H9 (cell line): ENCODE data around the gene NOVA1. TPM values are rescaled to one million over a fixed set of nuclear protein-coding genes. Genes with fewer than 3 reads are reported as not detected.

ENCODE experiments used
- DNase-seq: peaks from one replicate; pipeline ENCODE4 v3.0.0-alpha.2; 2017
- H2AFZ ChIP-seq: one replicate; pipeline ENCODE4 v1.6.1; 2013; ENCODE audit warnings: mild to moderate bottlenecking, low read length, control low read depth, moderate library complexity
- H2AK5ac ChIP-seq: 2 replicates; pipeline ENCODE4 v1.6.1; 2013; ENCODE audit warnings: low read length, control low read depth, mixed read lengths; ENCODE audit not compliant: insufficient read length
- H2BK120ac ChIP-seq: one replicate; pipeline ENCODE4 v1.6.1; 2013; ENCODE audit warnings: low read depth, mild to moderate bottlenecking, low read length, control low read depth, inconsistent platforms; ENCODE audit not compliant: poor library complexity, severe bottlenecking
- H2BK12ac ChIP-seq: 2 replicates; pipeline ENCODE4 v1.6.1; 2013; ENCODE audit warnings: low read length, control low read depth, mixed read lengths, low read depth; ENCODE audit not compliant: insufficient read length
- H2BK15ac ChIP-seq: 2 replicates; pipeline ENCODE4 v1.6.1; 2013; ENCODE audit warnings: low read depth, low read length, control low read depth
- H2BK20ac ChIP-seq: one replicate; pipeline ENCODE4 v1.6.1; 2013; ENCODE audit warnings: low read depth, mild to moderate bottlenecking, low read length, control low read depth, inconsistent platforms; ENCODE audit not compliant: poor library complexity, severe bottlenecking
- H2BK5ac ChIP-seq: 2 replicates; pipeline ENCODE4 v1.6.1; 2013; ENCODE audit warnings: low read length, control low read depth, mixed read lengths; ENCODE audit not compliant: insufficient read length
- H3K14ac ChIP-seq: 2 replicates; pipeline ENCODE4 v1.6.1; 2013; ENCODE audit warnings: low read length, control low read depth; ENCODE audit not compliant: insufficient read depth
- H3K18ac ChIP-seq: 2 replicates; pipeline ENCODE4 v1.6.1; 2013; ENCODE audit warnings: low read depth, mild to moderate bottlenecking, mixed read lengths, low read length, control low read depth; ENCODE audit not compliant: insufficient read length
- H3K23ac ChIP-seq: 2 replicates; pipeline ENCODE4 v1.6.1; 2013; ENCODE audit warnings: low read length, control low read depth, mixed read lengths, low read depth; ENCODE audit not compliant: insufficient read length
- H3K23me2 ChIP-seq: 2 replicates; pipeline ENCODE4 v1.6.1; 2013; ENCODE audit warnings: low read depth, mild to moderate bottlenecking, mixed read lengths, low read length, control low read depth; ENCODE audit not compliant: insufficient read length, poor library complexity, severe bottlenecking
- H3K27ac ChIP-seq: 2 replicates; pipeline ENCODE4 v1.5.1; 2013; ENCODE audit warnings: low read length, control low read depth, mixed read lengths, low read depth; ENCODE audit not compliant: insufficient read length
- H3K27me3 ChIP-seq: 2 replicates; pipeline ENCODE4 v1.6.1; 2013; ENCODE audit warnings: low read length, control low read depth, inconsistent platforms; ENCODE audit not compliant: insufficient read depth
- H3K4ac ChIP-seq: 2 replicates; pipeline ENCODE4 v1.6.1; 2013; ENCODE audit warnings: low read depth, mild to moderate bottlenecking, control low read depth, inconsistent platforms, low read length, moderate library complexity
- H3K4me1 ChIP-seq: 2 replicates; pipeline ENCODE4 v1.6.1; 2013; ENCODE audit warnings: low read length, control low read depth, inconsistent platforms; ENCODE audit not compliant: insufficient read depth
- H3K4me2 ChIP-seq: 2 replicates; pipeline ENCODE4 v1.6.1; 2013; ENCODE audit warnings: low read length, control low read depth, mixed read lengths; ENCODE audit not compliant: insufficient read length, insufficient read depth
- H3K56ac ChIP-seq: 2 replicates; pipeline ENCODE4 v1.6.1; 2013; ENCODE audit warnings: low read depth, mild to moderate bottlenecking, mixed read lengths, low read length, control low read depth; ENCODE audit not compliant: insufficient read length
- H3K79me1 ChIP-seq: 2 replicates; pipeline ENCODE4 v1.6.1; 2013; ENCODE audit warnings: low read depth, mild to moderate bottlenecking, moderate library complexity, low read length, control low read depth, inconsistent platforms; ENCODE audit not compliant: insufficient read depth, poor library complexity, severe bottlenecking
- H3K79me2 ChIP-seq: 2 replicates; pipeline ENCODE4 v1.6.1; 2013; ENCODE audit warnings: low read length, control low read depth, inconsistent platforms; ENCODE audit not compliant: insufficient read depth
- H3K9ac ChIP-seq: 2 replicates; pipeline ENCODE4 v1.6.1; 2013; ENCODE audit warnings: low read length, control low read depth, mixed read lengths; ENCODE audit not compliant: insufficient read length; ENCODE audit errors: extremely low read depth
- H3K9me3 ChIP-seq: one replicate; pipeline ENCODE4 v1.6.1; 2013; ENCODE audit warnings: low read depth, low read length, inconsistent platforms; ENCODE audit not compliant: control insufficient read depth
- H3T11ph ChIP-seq: one replicate; pipeline ENCODE4 v1.6.1; 2013; ENCODE audit warnings: mild to moderate bottlenecking, low read length, control low read depth, inconsistent platforms
- H4K20me1 ChIP-seq: one replicate; pipeline ENCODE4 v1.6.1; 2013; ENCODE audit not compliant: control insufficient read depth, insufficient read length, insufficient read depth
- H4K5ac ChIP-seq: 2 replicates; pipeline ENCODE4 v1.6.1; 2013; ENCODE audit warnings: low read depth, mild to moderate bottlenecking, mixed read lengths, low read length, control low read depth; ENCODE audit not compliant: insufficient read length
- H4K8ac ChIP-seq: replicated peaks from 2 replicates; pipeline ENCODE4 v1.6.1; 2013; ENCODE audit warnings: low read length, control low read depth, mixed read lengths, low read depth; ENCODE audit not compliant: insufficient read length
- H4K91ac ChIP-seq: 2 replicates; pipeline ENCODE4 v1.6.1; 2013; ENCODE audit warnings: low read depth, mild to moderate bottlenecking, moderate library complexity, mixed read lengths, low read length, control low read depth; ENCODE audit not compliant: insufficient read length
- H3K27ac Mint-ChIP-seq, 3 experiments: 2 replicates in 2 of 3; 3 replicates in 1 of 3; pipeline ENCODE4 v1.8.0; 2020 to 2021; ENCODE audit warnings: mixed read lengths in 3 of 3, mild to moderate bottlenecking in 1 of 3, moderate library complexity in 1 of 3
- H3K27me3 Mint-ChIP-seq: 2 replicates; pipeline ENCODE4 v1.8.0; 2021; ENCODE audit warnings: low read depth, mild to moderate bottlenecking, moderate library complexity, mixed read lengths
- H3K36me3 Mint-ChIP-seq, 3 experiments: 2 replicates in 2 of 3; 3 replicates in 1 of 3; pipeline ENCODE4 v1.8.0; 2020 to 2021; ENCODE audit warnings: low read depth in 3 of 3, mixed read lengths in 3 of 3; ENCODE audit not compliant: insufficient read depth in 1 of 3
- H3K4me1 Mint-ChIP-seq, 2 experiments: 2 replicates each; pipeline ENCODE4 v1.8.0; 2020; ENCODE audit warnings: mixed read lengths in 2 of 2
- H3K4me3 Mint-ChIP-seq, 2 experiments: 2 replicates in 1 of 2; 3 replicates in 1 of 2; pipeline ENCODE4 v1.8.0; 2020 to 2021; ENCODE audit warnings: mild to moderate bottlenecking in 2 of 2, mixed read lengths in 2 of 2, moderate library complexity in 1 of 2
- H3K9me3 Mint-ChIP-seq, 2 experiments: 2 replicates in 1 of 2; 3 replicates in 1 of 2; pipeline ENCODE4 v1.8.0; 2020; ENCODE audit warnings: mild to moderate bottlenecking in 2 of 2, mixed read lengths in 2 of 2, moderate library complexity in 1 of 2
- CTCF ChIP-seq: fragments of 200-600 bp; sonication (generic); conservative IDR thresholded peaks from 3 replicates; pipeline ENCODE4 v1.8.0; 2021; ENCODE audit warnings: antibody characterized with exemption, mild to moderate bottlenecking
- WGBS: extraction: QIAGEN DNeasy Blood & Tissue Kit; methylation state at CpG from one replicate; pipeline ENCODE4 v1.1.7; 2013; ENCODE audit warnings: missing lambda C conversion rate, low lambda C conversion rate, mixed read lengths; ENCODE audit not compliant: insufficient read length; ENCODE audit errors: extremely low coverage; 5-methylcytosine and 5-hydroxymethylcytosine counted together
- total RNA-seq: library from RNA; stranded (reverse); gene quantifications from 2 replicates; pipeline ENCODE4 v1.2.1, GENCODE V29; 2021

The NOVA1 gene
- total RNA-seq, 1 experiment from 2014 or later: 13.8 TPM

- Histone ChIP-seq H3K79me1 (no peaks in the 10 kb centered on the region), H3K23me2 (no peaks in the 10 kb centered on the region), H2BK15ac (no peak overlapping the region), H3K27ac (no peak overlapping the region), H2BK120ac (no peak overlapping the region), H3K9me3 (no peaks in the 10 kb centered on the region), H3K23ac (no peak overlapping the region), H3K9ac (no peak overlapping the region), H4K20me1 (no peaks in the 10 kb centered on the region), H3T11ph (no peak overlapping the region), H2BK12ac (no peak overlapping the region), H3K27me3 (no peaks in the 10 kb centered on the region), H2AK5ac (no peak overlapping the region), H4K5ac (no peak overlapping the region), H2AFZ (no peak overlapping the region), H4K91ac (no peak overlapping the region), H3K56ac (no peak overlapping the region), H3K79me2 (no peaks in the 10 kb centered on the region), H3K4ac (no peak overlapping the region), H3K4me2 (no peak overlapping the region), H4K8ac (no peak overlapping the region), H2BK20ac (no peak overlapping the region), H3K18ac (no peak overlapping the region), H3K4me1 (no peaks in the 10 kb centered on the region), H3K14ac (no peak overlapping the region), H2BK5ac (no peak overlapping the region)
- WGBS: no CpG with 5 or more reads among the region's 7 CpGs
- Mint-ChIP-seq H3K27me3 (no peaks in the 10 kb centered on the region), H3K4me1 (peaks cover 10 to 11% of the 10 kb centered on the region in 2 experiments), H3K36me3 (peaks cover 0 to 3% (median 0%) of the 10 kb centered on the region in 3 experiments; a peak in 2 of 7 replicates), H3K27ac (no peak overlapping the region), H3K4me3 (no peak overlapping the region), H3K9me3 (no peaks in the 10 kb centered on the region)
- no peak for TF ChIP-seq CTCF
- no peak for DNase-seq
Observed at GRCh38 chr14:26528415-26529182, 69.2 kb downstream of the NOVA1 start.
